Spleen (tissue), 7 donors: ENCODE results near the gene C2orf72.

Experiments
- CTCF ChIP-seq, 11 experiments: fragments of 200-600 bp in 7 of 11; fragments of 450-650 bp in 4 of 11; sonication (generic) in 4 of 11; IDR thresholded peaks in 8 of 11; conservative IDR thresholded peaks in 3 of 11; 1 replicate in 7 of 11; 2 replicates in 4 of 11; pipeline versions ENCODE4 v1.4.0 to v1.8.0; 2016 to 2021; ENCODE audit warnings: antibody characterized with exemption in 11 of 11, inconsistent platforms in 4 of 11, mild to moderate bottlenecking in 1 of 11
- POLR2A ChIP-seq, 3 donors: fragments of 450-650 bp; IDR thresholded peaks; one replicate each; pipeline ENCODE4 v1.5.1; 2017; ENCODE audit warnings: antibody characterized with exemption in 3 of 3, mild to moderate bottlenecking in 1 of 3
- POLR2AphosphoS5 ChIP-seq, 3 donors: sonication (generic); formaldehyde crosslinking; IDR thresholded peaks; one replicate each; pipeline ENCODE4 v1.5.1; 2017; ENCODE audit warnings: antibody characterized with exemption in 3 of 3
- donor health status: DM: no; HTN: no; CAD: no; lungs with moderate emphysema.
- donor health status: DM: no; HTN: no; CAD: no.
- donor health status: DM: no; HTN: no; CAD: no.

GRCh38 chr2:230996661-230997060, 40.7 kb upstream of the C2orf72 start:
- no peak for TF ChIP-seq CTCF (IDR thresholded peaks at IDR 0.05 in 8 of 11, conservative IDR thresholded peaks at IDR 0.05 in 3 of 11)
- TF ChIP-seq POLR2AphosphoS5 (IDR thresholded peaks at IDR 0.05): no peak
- no peak for TF ChIP-seq POLR2A (IDR thresholded peaks at IDR 0.05)
